BE2C (cell line): ENCODE results near the gene CDH4.

Experiments used
- DNase-seq: peaks from one replicate; pipeline ENCODE4 v3.0.0-alpha.2; 2020
- H3K27me3 ChIP-seq: fragments of 250-450 bp; sonication (Bioruptor Pico); 2 replicates; pipeline ENCODE4 v1.5.1; 2020; ENCODE audit warnings: mild to moderate bottlenecking
- H3K36me3 ChIP-seq: fragments of 250-450 bp; sonication (Bioruptor Pico); 2 replicates; pipeline ENCODE4 v1.5.1; 2020; ENCODE audit warnings: mild to moderate bottlenecking
- H3K4me1 ChIP-seq: fragments of 250-450 bp; sonication (Bioruptor Pico); 2 replicates; pipeline ENCODE4 v1.5.1; 2020
- H3K4me3 ChIP-seq: 2 replicates; pipeline ENCODE4 v1.5.1; 2011; ENCODE audit warnings: low read depth, low read length
- H3K9me3 ChIP-seq: fragments of 250-450 bp; sonication (Bioruptor Pico); 2 replicates; pipeline ENCODE4 v1.5.1; 2020
- TF ChIP-seq, protein P1 (sequence below): IDR thresholded peaks from 2 replicates; pipeline ENCODE4 v1.5.1; 2012; ENCODE audit warnings: mild to moderate bottlenecking, low read depth, low read length

The CDH4 gene

DNA sequence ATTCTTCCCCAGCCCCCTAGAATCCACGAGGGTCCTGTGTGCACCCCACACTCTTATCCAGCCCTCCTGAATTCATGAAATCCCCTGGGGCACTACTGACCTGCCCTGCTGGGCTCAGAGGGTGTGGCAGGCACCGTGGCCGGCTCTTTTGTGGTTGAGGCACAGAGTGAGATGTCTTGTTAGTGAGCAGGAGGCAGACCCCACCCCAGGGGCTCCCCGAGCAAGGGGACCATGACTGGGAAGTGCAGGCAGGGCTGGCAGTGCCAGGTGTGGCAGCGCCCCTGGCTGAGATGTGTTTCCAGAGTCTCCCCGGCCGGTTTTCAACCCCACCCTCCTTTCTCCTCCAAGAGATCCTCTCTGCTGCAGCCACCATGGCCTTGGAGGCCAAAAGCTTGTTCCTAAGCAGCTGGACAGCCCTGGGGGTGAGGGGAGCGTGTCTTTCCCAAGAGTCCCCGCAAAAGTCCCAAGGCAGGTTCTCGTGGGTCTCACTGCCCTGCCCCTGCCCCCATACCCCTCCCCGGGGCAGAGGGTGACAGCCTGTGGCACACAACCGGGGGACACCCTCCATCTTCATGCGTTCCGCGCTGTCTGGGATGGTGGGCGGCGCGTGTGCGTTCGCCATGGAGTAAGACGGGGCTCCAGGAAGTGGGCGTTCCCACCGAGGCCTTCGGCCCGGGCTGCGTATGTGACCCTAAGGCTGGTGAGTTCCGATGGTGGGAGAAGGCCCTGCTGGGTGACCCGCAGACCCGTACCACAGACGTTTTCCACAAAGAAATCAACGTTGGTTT lies 604.8 kb downstream of the CDH4 start:
- Histone ChIP-seq H3K9me3 (no peaks in the 10 kb centered on the region), H3K4me3 (no peak overlapping the region), H3K4me1 (no peaks in the 10 kb centered on the region), H3K36me3 (no peaks in the 10 kb centered on the region), H3K27me3 (peaks cover 6% of the 10 kb centered on the region)
- no peak for DNase-seq
- TF ChIP-seq, protein P1, sequence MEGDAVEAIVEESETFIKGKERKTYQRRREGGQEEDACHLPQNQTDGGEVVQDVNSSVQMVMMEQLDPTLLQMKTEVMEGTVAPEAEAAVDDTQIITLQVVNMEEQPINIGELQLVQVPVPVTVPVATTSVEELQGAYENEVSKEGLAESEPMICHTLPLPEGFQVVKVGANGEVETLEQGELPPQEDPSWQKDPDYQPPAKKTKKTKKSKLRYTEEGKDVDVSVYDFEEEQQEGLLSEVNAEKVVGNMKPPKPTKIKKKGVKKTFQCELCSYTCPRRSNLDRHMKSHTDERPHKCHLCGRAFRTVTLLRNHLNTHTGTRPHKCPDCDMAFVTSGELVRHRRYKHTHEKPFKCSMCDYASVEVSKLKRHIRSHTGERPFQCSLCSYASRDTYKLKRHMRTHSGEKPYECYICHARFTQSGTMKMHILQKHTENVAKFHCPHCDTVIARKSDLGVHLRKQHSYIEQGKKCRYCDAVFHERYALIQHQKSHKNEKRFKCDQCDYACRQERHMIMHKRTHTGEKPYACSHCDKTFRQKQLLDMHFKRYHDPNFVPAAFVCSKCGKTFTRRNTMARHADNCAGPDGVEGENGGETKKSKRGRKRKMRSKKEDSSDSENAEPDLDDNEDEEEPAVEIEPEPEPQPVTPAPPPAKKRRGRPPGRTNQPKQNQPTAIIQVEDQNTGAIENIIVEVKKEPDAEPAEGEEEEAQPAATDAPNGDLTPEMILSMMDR = no peak

DNA sequence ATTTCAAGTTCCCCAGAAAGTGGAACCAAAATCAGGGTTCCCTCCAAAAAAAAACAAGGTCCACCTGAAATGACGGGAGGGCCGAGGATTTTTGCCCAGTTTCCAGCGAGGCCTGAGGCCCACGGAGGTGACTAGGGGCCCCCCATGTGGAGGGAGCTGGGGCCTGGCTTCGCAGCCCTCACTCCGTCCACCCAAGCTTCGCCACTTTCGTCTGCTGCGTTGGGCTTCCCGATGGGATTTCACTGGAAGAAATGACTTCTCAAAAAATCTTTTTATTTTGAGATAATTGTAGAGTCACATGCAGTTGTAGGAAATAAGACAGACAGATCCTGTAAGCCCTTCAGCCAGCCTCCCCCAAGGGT lies 605.3 kb downstream of the CDH4 start:
- Histone ChIP-seq H3K36me3 (no peaks in the 10 kb centered on the region), H3K4me3 (no peak overlapping the region), H3K27me3 (peaks cover 3% of the 10 kb centered on the region; the same call in 1 of the 2 replicates), H3K4me1 (no peaks in the 10 kb centered on the region), H3K9me3 (no peaks in the 10 kb centered on the region)
- TF ChIP-seq, protein P1 = no peak
- DNase-seq = no peak

GRCh38 chr20:61857884-61858283 lies 605.8 kb downstream of the CDH4 start:
- TF ChIP-seq, protein P1 = no peak
- Histone ChIP-seq H3K4me1 (no peaks in the 10 kb centered on the region), H3K27me3 (no peaks in the 10 kb centered on the region), H3K36me3 (no peaks in the 10 kb centered on the region), H3K4me3 (no peak overlapping the region), H3K9me3 (no peaks in the 10 kb centered on the region)
- no peak for DNase-seq

GRCh38 chr20:61859767-61860166 lies 607.7 kb downstream of the CDH4 start:
- no peak for DNase-seq
- H3K9me3 ChIP-seq = no peaks in the 10 kb centered on the region
- H3K27me3 ChIP-seq = no peaks in the 10 kb centered on the region; the same call in 1 of the 2 replicates
- no peaks in the 10 kb centered on the region for H3K4me1 ChIP-seq
- no peaks in the 10 kb centered on the region for H3K36me3 ChIP-seq
- TF ChIP-seq, protein P1 = no peak
- no peak overlapping the region for H3K4me3 ChIP-seq

GRCh38 chr20:61860260-61860987 lies 608.4 kb downstream of the CDH4 start:
- DNase-seq = no peak
- TF ChIP-seq, protein P1 = no peak
- no peaks in the 10 kb centered on the region for H3K36me3 ChIP-seq
- H3K4me3 ChIP-seq = no peak overlapping the region
- H3K9me3 ChIP-seq = no peaks in the 10 kb centered on the region
- H3K27me3 ChIP-seq = no peaks in the 10 kb centered on the region; the same call in 1 of the 2 replicates
- no peaks in the 10 kb centered on the region for H3K4me1 ChIP-seq
